Astrocyte of the cerebellum (primary cell): ENCODE results near the gene ETNK1.
"Not testable (repeated sequence)": the region's sequence is repeated elsewhere in the genome, so short reads cannot be mapped to it uniquely, and the experiment has no call there.

Experiments used
- DNase-seq: peaks from one replicate; pipeline ENCODE4 v3.0.0-alpha.2; 2011; ENCODE audit warnings: low read depth
- H3K4me3 ChIP-seq: 2 replicates; pipeline ENCODE4 v1.5.1; 2011; ENCODE audit warnings: mild to moderate bottlenecking, low read depth, low read length, moderate library complexity
- CTCF ChIP-seq: IDR thresholded peaks from 2 replicates; pipeline ENCODE4 v1.5.1; 2012; ENCODE audit warnings: low read length, low read depth, moderate library complexity, mild to moderate bottlenecking; ENCODE audit errors: missing control alignments
- in situ Hi-C: cut with HindIII; loops from 2 replicates; pipeline ENCODE4 v1.10.0; 2017; ENCODE audit warnings: low sequenced_read_pairs

ETNK1 gene

DNA sequence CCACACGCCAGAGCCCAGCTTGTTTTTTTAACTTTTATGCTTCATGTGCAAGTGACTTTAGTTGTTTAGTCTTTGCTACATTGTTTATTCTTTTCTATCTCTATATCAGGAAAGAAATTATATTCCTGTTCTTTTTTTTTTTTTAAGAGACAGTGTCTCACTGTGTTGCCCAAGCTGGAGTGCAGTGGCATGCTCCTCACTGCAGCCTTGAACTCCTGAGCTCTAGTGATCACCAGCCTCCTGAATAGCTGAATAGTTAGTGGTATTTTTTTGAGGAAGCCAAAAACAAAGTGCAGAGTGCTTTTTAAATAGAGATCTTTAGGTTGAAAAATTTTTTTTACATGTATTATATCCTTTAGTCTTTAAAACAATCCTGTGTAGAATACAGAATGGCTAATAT is 58.2 kb downstream of the ETNK1 start:
- no peak for DNase-seq
- no peak overlapping the region for H3K4me3 ChIP-seq
- in situ Hi-C loops, result no loop called here
- no peak for TF ChIP-seq CTCF

- peak; percentile 47 for TF ChIP-seq CTCF
- no peak overlapping the region for H3K4me3 ChIP-seq
- in situ Hi-C loops, result no loop called here
- peak; percentile 58 for DNase-seq
Observed at GRCh38 chr12:22684140-22685118, 59.5 kb downstream of the ETNK1 start.

GRCh38 chr12:22686193-22686592 is 61.2 kb downstream of the ETNK1 start:
- DNase-seq, result no peak
- no peak overlapping the region for H3K4me3 ChIP-seq
- no peak for TF ChIP-seq CTCF
- in situ Hi-C loops, result no loop called here

DNA sequence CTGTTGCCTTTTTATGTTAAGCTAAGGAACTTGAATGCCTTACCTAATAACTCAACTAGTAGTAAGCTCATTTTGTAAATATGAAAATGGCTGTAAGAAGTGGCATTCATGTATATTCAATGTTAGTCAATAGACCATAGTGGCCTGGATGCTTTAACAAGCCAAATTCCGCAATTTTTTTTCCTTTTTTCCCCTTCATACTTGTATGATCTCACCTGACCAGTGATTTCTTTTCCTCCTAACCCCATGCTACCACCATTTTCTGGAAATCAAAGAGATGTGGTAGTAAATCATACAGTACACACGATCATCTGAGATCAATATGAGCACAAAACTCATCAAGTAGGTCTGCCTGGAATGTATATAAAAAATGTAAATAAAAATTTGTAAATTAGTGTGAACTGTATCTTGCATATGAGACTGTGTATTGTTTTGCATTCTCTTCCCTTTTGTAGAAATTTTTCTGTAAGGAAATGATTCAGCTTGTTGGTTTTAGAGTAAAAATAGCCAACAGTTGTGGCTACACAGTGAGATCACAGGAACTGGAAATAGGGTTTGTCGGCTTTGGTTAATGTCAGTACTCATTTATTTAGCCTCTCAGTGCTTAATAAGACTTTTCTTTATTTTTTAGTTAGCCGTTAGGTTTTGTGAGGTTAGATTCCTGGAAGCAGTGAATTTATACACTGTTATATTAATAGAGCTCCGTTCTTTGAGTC is 62.5 kb downstream of the ETNK1 start:
- peak; percentile 73 for DNase-seq
- in situ Hi-C loops, result no loop called here
- H3K4me3 ChIP-seq, result no peak overlapping the region
- no peak for TF ChIP-seq CTCF

DNA sequence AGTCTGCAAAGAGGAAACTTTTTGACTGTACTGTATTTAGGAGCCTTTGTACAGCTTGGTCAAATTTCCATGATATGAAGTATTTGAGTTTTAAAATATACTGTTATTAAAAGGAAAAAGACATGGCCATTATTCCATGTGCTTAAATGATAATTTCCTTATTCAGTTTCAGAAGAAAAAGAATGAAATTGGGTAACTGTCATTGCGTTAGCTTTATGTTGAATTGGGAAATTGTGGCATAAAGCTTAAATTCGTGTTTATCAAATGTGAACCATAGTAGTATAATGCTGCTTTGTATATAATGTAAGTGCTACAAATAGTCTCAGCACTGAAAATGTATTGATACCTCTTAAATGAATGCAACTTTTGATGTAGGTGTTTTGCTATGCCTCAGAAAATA is 64.9 kb downstream of the ETNK1 start:
- in situ Hi-C loops, result no loop called here
- no peak for TF ChIP-seq CTCF
- no peak for DNase-seq
- H3K4me3 ChIP-seq, result no peak overlapping the region

GRCh38 chr12:22691319-22691718 is 66.3 kb downstream of the ETNK1 start:
- no peak for DNase-seq
- TF ChIP-seq CTCF, result no peak
- in situ Hi-C loops, result no loop called here
- no peak overlapping the region for H3K4me3 ChIP-seq

DNA sequence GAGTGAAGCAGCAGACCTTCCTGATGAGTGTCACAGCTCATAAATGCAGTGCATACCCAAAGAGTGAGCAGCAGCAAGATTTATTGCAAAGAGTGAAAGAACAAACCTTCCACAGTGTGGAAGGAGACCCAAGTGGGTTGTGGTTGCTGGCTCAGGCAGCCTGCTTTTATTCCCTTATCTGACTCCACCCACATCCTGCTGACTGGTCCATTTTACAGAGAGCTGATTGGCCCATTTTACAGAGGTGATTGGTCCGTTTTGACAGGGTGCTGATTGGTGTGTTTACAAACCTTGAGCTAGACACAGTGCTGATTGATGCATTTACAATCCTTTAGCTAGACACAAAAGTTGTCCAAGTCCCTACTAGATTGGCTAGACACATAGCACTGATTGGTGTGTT is 67.5 kb downstream of the ETNK1 start:
- H3K4me3 ChIP-seq, in situ Hi-C loops, DNase-seq: not testable (repeated sequence)
